Loucy (cell line): ENCODE results near the gene FGF3.

Source experiments
- H2AFZ ChIP-seq: fragments of 200-600 bp; sonication (generic); 2 replicates; pipeline ENCODE4 v1.6.0; 2016; ENCODE audit warnings: antibody characterized with exemption, mild to moderate bottlenecking, low read length, moderate library complexity
- H3F3A ChIP-seq: fragments of 200-600 bp; 2 replicates; pipeline ENCODE4 v1.6.0; 2016; ENCODE audit warnings: antibody characterized with exemption, low read depth, mild to moderate bottlenecking
- H3K27me3 ChIP-seq: fragments of 200-600 bp; sonication (generic); 2 replicates; pipeline ENCODE4 v1.6.1; 2014; ENCODE audit warnings: low read length, mild to moderate bottlenecking; ENCODE audit not compliant: insufficient read depth, poor library complexity, severe bottlenecking
- H3K36me3 ChIP-seq: fragments of 200-600 bp; sonication (generic); 2 replicates; pipeline ENCODE4 v1.6.1; 2016; ENCODE audit warnings: low read length; ENCODE audit not compliant: insufficient read depth
- H3K4me1 ChIP-seq: fragments of 200-600 bp; sonication (generic); 2 replicates; pipeline ENCODE4 v1.5.1; 2014; ENCODE audit warnings: low read length, mild to moderate bottlenecking; ENCODE audit not compliant: insufficient read depth, poor library complexity, severe bottlenecking
- H3K4me2 ChIP-seq: fragments of 200-600 bp; sonication (generic); 2 replicates; pipeline ENCODE4 v1.6.0; 2014; ENCODE audit warnings: antibody characterized with exemption, low read length, low read depth, mild to moderate bottlenecking; ENCODE audit not compliant: poor library complexity, severe bottlenecking
- H3K4me3 ChIP-seq: fragments of 200-600 bp; sonication (generic); 2 replicates; pipeline ENCODE4 v1.5.1; 2014; ENCODE audit warnings: low read length, mild to moderate bottlenecking, mixed read lengths; ENCODE audit not compliant: poor library complexity, severe bottlenecking
- H3K79me2 ChIP-seq: fragments of 200-600 bp; sonication (generic); 2 replicates; pipeline ENCODE4 v1.6.1; 2014; ENCODE audit warnings: low read length; ENCODE audit not compliant: insufficient read depth
- H3K9ac ChIP-seq: fragments of 200-600 bp; sonication (generic); 2 replicates; pipeline ENCODE4 v1.6.0; 2014; ENCODE audit warnings: mild to moderate bottlenecking, low read depth, low read length, moderate library complexity; ENCODE audit not compliant: poor library complexity, severe bottlenecking
- H3K9me2 ChIP-seq: fragments of 200-600 bp; sonication (generic); replicated peaks from 2 replicates; pipeline ENCODE4 v1.6.1; 2016; ENCODE audit warnings: low read depth, low read length, mixed read lengths
- H3K9me3 ChIP-seq: fragments of 200-600 bp; sonication (generic); 2 replicates; pipeline ENCODE4 v1.6.1; 2014; ENCODE audit warnings: mild to moderate bottlenecking, antibody characterized with exemption, low read length, low read depth; ENCODE audit not compliant: insufficient read depth
- H4K20me1 ChIP-seq: fragments of 200-600 bp; sonication (generic); 2 replicates; pipeline ENCODE4 v1.6.0; 2014; ENCODE audit warnings: antibody characterized with exemption, low read length, mild to moderate bottlenecking; ENCODE audit not compliant: insufficient read depth, poor library complexity, severe bottlenecking
- EZH2phosphoT487 ChIP-seq: fragments of 200-600 bp; IDR thresholded peaks from 2 replicates; pipeline ENCODE4 v1.6.1; 2018; ENCODE audit warnings: antibody characterized with exemption, mild to moderate bottlenecking, moderate library complexity, borderline replicate concordance
- TF ChIP-seq, protein P1 (sequence below): fragments of 200-600 bp; sonication (generic); conservative IDR thresholded peaks from 2 replicates; pipeline ENCODE4 v1.5.1; 2014; ENCODE audit warnings: mild to moderate bottlenecking, antibody characterized with exemption, low read length

FGF3 gene

GRCh38 chr11:69843529-69843921 is 24.3 kb upstream of the FGF3 start:
- TF ChIP-seq, protein P1, sequence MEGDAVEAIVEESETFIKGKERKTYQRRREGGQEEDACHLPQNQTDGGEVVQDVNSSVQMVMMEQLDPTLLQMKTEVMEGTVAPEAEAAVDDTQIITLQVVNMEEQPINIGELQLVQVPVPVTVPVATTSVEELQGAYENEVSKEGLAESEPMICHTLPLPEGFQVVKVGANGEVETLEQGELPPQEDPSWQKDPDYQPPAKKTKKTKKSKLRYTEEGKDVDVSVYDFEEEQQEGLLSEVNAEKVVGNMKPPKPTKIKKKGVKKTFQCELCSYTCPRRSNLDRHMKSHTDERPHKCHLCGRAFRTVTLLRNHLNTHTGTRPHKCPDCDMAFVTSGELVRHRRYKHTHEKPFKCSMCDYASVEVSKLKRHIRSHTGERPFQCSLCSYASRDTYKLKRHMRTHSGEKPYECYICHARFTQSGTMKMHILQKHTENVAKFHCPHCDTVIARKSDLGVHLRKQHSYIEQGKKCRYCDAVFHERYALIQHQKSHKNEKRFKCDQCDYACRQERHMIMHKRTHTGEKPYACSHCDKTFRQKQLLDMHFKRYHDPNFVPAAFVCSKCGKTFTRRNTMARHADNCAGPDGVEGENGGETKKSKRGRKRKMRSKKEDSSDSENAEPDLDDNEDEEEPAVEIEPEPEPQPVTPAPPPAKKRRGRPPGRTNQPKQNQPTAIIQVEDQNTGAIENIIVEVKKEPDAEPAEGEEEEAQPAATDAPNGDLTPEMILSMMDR: no peak
- no peak for TF ChIP-seq EZH2phosphoT487
- Histone ChIP-seq H3K9me3 (no peaks in the 10 kb centered on the region), H3K4me3 (no peak overlapping the region), H3K79me2 (no peaks in the 10 kb centered on the region), H4K20me1 (no peaks in the 10 kb centered on the region), H2AFZ (no peak overlapping the region), H3K4me2 (no peak overlapping the region), H3K36me3 (no peaks in the 10 kb centered on the region), H3K9ac (no peak overlapping the region), H3F3A (no peaks in the 10 kb centered on the region), H3K9me2 (no peaks in the 10 kb centered on the region), H3K27me3 (no peaks in the 10 kb centered on the region), H3K4me1 (no peaks in the 10 kb centered on the region)

- Histone ChIP-seq H3K9me3 (no peaks in the 10 kb centered on the region), H3F3A (no peaks in the 10 kb centered on the region), H3K9ac (no peak overlapping the region), H3K27me3 (no peaks in the 10 kb centered on the region), H3K79me2 (no peaks in the 10 kb centered on the region), H3K9me2 (no peaks in the 10 kb centered on the region), H4K20me1 (no peaks in the 10 kb centered on the region), H3K4me1 (no peaks in the 10 kb centered on the region), H3K36me3 (no peaks in the 10 kb centered on the region), H3K4me2 (no peak overlapping the region), H3K4me3 (no peak overlapping the region), H2AFZ (no peak overlapping the region)
- TF ChIP-seq, protein P1: no peak
- TF ChIP-seq EZH2phosphoT487: no peak
These were observed 23.7 kb upstream of the FGF3 start for GRCh38 chr11:69842746-69843528.

DNA sequence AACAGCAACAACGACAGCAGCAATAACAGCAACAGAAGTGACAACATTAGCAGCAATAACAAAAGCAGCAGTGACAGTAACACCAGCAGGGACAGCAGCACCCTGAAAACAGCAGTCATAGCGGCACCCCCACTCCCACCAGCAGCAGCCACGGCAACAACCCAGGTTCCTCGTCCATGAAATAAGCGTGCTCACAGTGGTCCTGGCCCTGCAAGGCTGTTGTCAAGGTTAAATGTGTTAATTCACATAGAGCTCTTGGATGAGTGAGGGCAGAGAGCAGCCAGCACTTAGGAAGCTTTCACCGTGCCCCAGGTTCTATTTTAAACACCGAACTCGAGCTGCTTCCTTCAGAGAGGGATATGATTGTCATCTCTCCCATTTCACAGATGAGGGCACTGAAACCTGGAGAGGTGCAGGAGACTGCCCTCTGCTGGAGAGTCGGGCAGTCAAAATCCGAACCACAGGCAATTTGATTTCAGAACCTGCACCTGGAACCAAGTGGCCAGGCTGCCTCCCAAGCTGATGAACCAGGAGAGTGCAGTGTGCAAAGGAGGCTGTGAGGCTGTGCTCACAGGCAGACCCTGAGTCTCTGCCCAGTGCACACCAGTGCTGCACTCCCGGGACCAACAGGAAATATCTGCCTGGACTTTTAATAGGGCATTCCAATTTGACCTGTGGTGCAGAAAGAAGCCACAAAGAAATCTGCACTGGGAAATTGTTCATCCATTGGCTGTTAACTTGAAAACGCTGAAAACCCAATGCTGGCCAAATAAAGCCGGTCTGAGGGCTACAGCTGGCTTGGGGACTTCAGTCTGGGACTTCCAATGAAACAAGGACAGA is 22.9 kb upstream of the FGF3 start:
- Histone ChIP-seq H3K79me2 (no peaks in the 10 kb centered on the region), H3K36me3 (no peaks in the 10 kb centered on the region), H3K9me2 (no peaks in the 10 kb centered on the region), H3K9me3 (no peaks in the 10 kb centered on the region), H3K27me3 (no peaks in the 10 kb centered on the region), H3K4me1 (no peaks in the 10 kb centered on the region), H4K20me1 (no peaks in the 10 kb centered on the region), H2AFZ (no peak overlapping the region), H3K9ac (no peak overlapping the region), H3K4me2 (no peak overlapping the region), H3K4me3 (no peak overlapping the region), H3F3A (no peaks in the 10 kb centered on the region)
- TF ChIP-seq, protein P1: peak; percentile 56
- TF ChIP-seq EZH2phosphoT487: no peak
